Neural progenitor cell (in vitro differentiated cells): ENCODE results near the gene SOD2. TPM values are rescaled to one million over a fixed set of nuclear protein-coding genes. Genes with fewer than 3 reads are reported as not detected.

Source experiments
- DNase-seq: peaks from one replicate; pipeline ENCODE4 v3.0.0-alpha.2; 2016; ENCODE audit warnings: low spot score
- H2AFZ ChIP-seq: fragments of 200-600 bp; sonication (generic); replicated peaks from 2 replicates; pipeline ENCODE4 v1.6.1; 2016; ENCODE audit warnings: antibody characterized with exemption
- H3F3A ChIP-seq: fragments of 200-600 bp; sonication (generic); 2 replicates; pipeline ENCODE4 v1.6.1; 2016; ENCODE audit warnings: antibody characterized with exemption, low read depth
- H3K27ac ChIP-seq: fragments of 200-600 bp; sonication (generic); 2 replicates; pipeline ENCODE4 v1.5.1; 2016; ENCODE audit warnings: mild to moderate bottlenecking
- H3K27me3 ChIP-seq: fragments of 200-600 bp; sonication (generic); 2 replicates; pipeline ENCODE4 v1.6.1; 2016; ENCODE audit warnings: mild to moderate bottlenecking, moderate library complexity
- H3K36me3 ChIP-seq: fragments of 200-600 bp; sonication (generic); 2 replicates; pipeline ENCODE4 v1.5.1; 2016
- H3K4me1 ChIP-seq: fragments of 200-600 bp; sonication (generic); 2 replicates; pipeline ENCODE4 v1.6.1; 2016; ENCODE audit warnings: mixed run types
- H3K4me2 ChIP-seq: fragments of 200-600 bp; sonication (generic); 2 replicates; pipeline ENCODE4 v1.6.1; 2016
- H3K4me3 ChIP-seq: fragments of 200-600 bp; sonication (generic); 2 replicates; pipeline ENCODE4 v1.5.1; 2016
- H3K79me2 ChIP-seq: fragments of 200-600 bp; sonication (generic); 2 replicates; pipeline ENCODE4 v1.6.1; 2016; ENCODE audit warnings: low read depth
- H3K9ac ChIP-seq: fragments of 200-600 bp; sonication (generic); 2 replicates; pipeline ENCODE4 v1.6.1; 2016
- H3K9me3 ChIP-seq: fragments of 200-600 bp; sonication (generic); 2 replicates; pipeline ENCODE4 v1.5.1; 2016; ENCODE audit warnings: low read depth
- H4K20me1 ChIP-seq: fragments of 200-600 bp; sonication (generic); 2 replicates; pipeline ENCODE4 v1.6.1; 2016; ENCODE audit warnings: low read depth
- H3K27ac Mint-ChIP-seq: 3 replicates; pipeline ENCODE4 v1.8.0; 2021; ENCODE audit warnings: mixed read lengths
- H3K27me3 Mint-ChIP-seq: 2 replicates; pipeline ENCODE4 v1.8.0; 2022; ENCODE audit warnings: low read depth, mild to moderate bottlenecking, inconsistent platforms, moderate library complexity, mixed read lengths; ENCODE audit not compliant: insufficient read depth
- H3K36me3 Mint-ChIP-seq: 3 replicates; pipeline ENCODE4 v1.8.0; 2021; ENCODE audit warnings: mixed read lengths
- H3K4me1 Mint-ChIP-seq: 3 replicates; pipeline ENCODE4 v1.8.0; 2021; ENCODE audit warnings: mixed read lengths
- H3K4me3 Mint-ChIP-seq: 3 replicates; pipeline ENCODE4 v1.8.0; 2021; ENCODE audit warnings: mild to moderate bottlenecking, moderate library complexity, mixed read lengths
- H3K9me3 Mint-ChIP-seq: 3 replicates; pipeline ENCODE4 v1.8.0; 2020; ENCODE audit warnings: mixed read lengths
- CTCF ChIP-seq: fragments of 200-600 bp; sonication (generic); IDR thresholded peaks from 2 replicates; pipeline ENCODE4 v1.5.1; 2017; ENCODE audit warnings: antibody characterized with exemption, mild to moderate bottlenecking
- EZH2 ChIP-seq: fragments of 200-600 bp; sonication (generic); IDR thresholded peaks from 2 replicates; pipeline ENCODE4 v1.6.1; 2017; ENCODE audit warnings: antibody characterized with exemption, mild to moderate bottlenecking, moderate library complexity
- EZH2phosphoT487 ChIP-seq: fragments of 200-600 bp; sonication (generic); IDR thresholded peaks from 2 replicates; pipeline ENCODE4 v1.6.1; 2017; ENCODE audit warnings: antibody characterized with exemption
- total RNA-seq: library from RNA; depleted of rRNA; stranded (reverse); fragments of >200 nt; gene quantifications from 2 replicates; pipeline ENCODE4 v1.2.3, GENCODE V29; 2015; ENCODE audit warnings: low replicate concordance

The SOD2 gene
- total RNA-seq, 1 donor from 2014 or later: 67.2 TPM

GRCh38 chr6:159716247-159717096, 23.4 kb upstream of the SOD2 start:
- H3K9me3 ChIP-seq: no peaks in the 10 kb centered on the region
- peaks cover 7% of the 10 kb centered on the region for H3K4me1 ChIP-seq
- no peaks in the 10 kb centered on the region for H3K27me3 ChIP-seq
- H4K20me1 ChIP-seq: peaks cover 6% of the 10 kb centered on the region
- peaks cover 6% of the 10 kb centered on the region for H3K36me3 Mint-ChIP-seq
- H3K9me3 Mint-ChIP-seq: no peaks in the 10 kb centered on the region
- H3K27me3 Mint-ChIP-seq: no peaks in the 10 kb centered on the region
- H2AFZ ChIP-seq: no peak overlapping the region
- H3K36me3 ChIP-seq: no peaks in the 10 kb centered on the region
- H3F3A ChIP-seq: no peaks in the 10 kb centered on the region
- H3K79me2 ChIP-seq: peaks cover 16% of the 10 kb centered on the region
- no peak overlapping the region for H3K4me3 Mint-ChIP-seq
- TF ChIP-seq EZH2: no peak
- no peak for TF ChIP-seq EZH2phosphoT487
- TF ChIP-seq CTCF: no peak
- H3K4me2 ChIP-seq: no peak overlapping the region
- DNase-seq: no peak
- no peak overlapping the region for H3K27ac Mint-ChIP-seq
- H3K4me1 Mint-ChIP-seq: no peaks in the 10 kb centered on the region
- H3K9ac ChIP-seq: no peak overlapping the region
- no peak overlapping the region for H3K27ac ChIP-seq
- H3K4me3 ChIP-seq: no peak overlapping the region

GRCh38 chr6:159715605-159716004, 22.6 kb upstream of the SOD2 start:
- H3K9ac ChIP-seq: no peak overlapping the region
- peaks cover 7% of the 10 kb centered on the region for H3K4me1 ChIP-seq
- no peaks in the 10 kb centered on the region for H3K27me3 ChIP-seq
- H3K4me3 ChIP-seq: no peak overlapping the region
- DNase-seq: no peak
- TF ChIP-seq EZH2 (no peak), EZH2phosphoT487 (no peak), CTCF (no peak)
- Mint-ChIP-seq H3K27ac (no peak overlapping the region), H3K4me1 (no peaks in the 10 kb centered on the region), H3K4me3 (no peak overlapping the region), H3K27me3 (no peaks in the 10 kb centered on the region), H3K9me3 (no peaks in the 10 kb centered on the region), H3K36me3 (peaks cover 6% of the 10 kb centered on the region)
- H3K79me2 ChIP-seq: peaks cover 9% of the 10 kb centered on the region
- H3F3A ChIP-seq: no peaks in the 10 kb centered on the region
- no peak overlapping the region for H3K4me2 ChIP-seq
- H4K20me1 ChIP-seq: peaks cover 6% of the 10 kb centered on the region
- no peak overlapping the region for H2AFZ ChIP-seq
- H3K36me3 ChIP-seq: no peaks in the 10 kb centered on the region
- H3K27ac ChIP-seq: no peak overlapping the region
- no peaks in the 10 kb centered on the region for H3K9me3 ChIP-seq

GRCh38 chr6:159715166-159715565, 22.1 kb upstream of the SOD2 start:
- no peaks in the 10 kb centered on the region for H3K4me1 Mint-ChIP-seq
- TF ChIP-seq EZH2: no peak
- no peak for TF ChIP-seq EZH2phosphoT487
- no peak for TF ChIP-seq CTCF

More at GRCh38 chr6:159715166-159715565, 22.1 kb upstream of the SOD2 start:
- Histone ChIP-seq H3K9ac (no peak overlapping the region), H3K27me3 (no peaks in the 10 kb centered on the region), H3K79me2 (peaks cover 5% of the 10 kb centered on the region), H3K4me1 (peaks cover 7% of the 10 kb centered on the region), H3K36me3 (no peaks in the 10 kb centered on the region), H4K20me1 (peaks cover 3% of the 10 kb centered on the region), H3K9me3 (no peaks in the 10 kb centered on the region), H2AFZ (no peak overlapping the region), H3K27ac (no peak overlapping the region), H3F3A (no peaks in the 10 kb centered on the region), H3K4me2 (no peak overlapping the region), H3K4me3 (no peak overlapping the region)
- Mint-ChIP-seq H3K27ac (no peak overlapping the region), H3K36me3 (peaks cover 6% of the 10 kb centered on the region), H3K27me3 (no peaks in the 10 kb centered on the region), H3K9me3 (no peaks in the 10 kb centered on the region), H3K4me3 (no peak overlapping the region)
- no peak for DNase-seq
